Activated CD8-positive, alpha-beta memory T cell treated with anti-CD3 and anti-CD28 coated beads for 36 hours (primary cell): ENCODE results near the gene SARNP. TPM values are rescaled to one million over a fixed set of nuclear protein-coding genes. Genes with fewer than 3 reads are reported as not detected.

Experiments
- CTCF ChIA-PET: fragments of 350-600 bp; sonication (Branson Sonifier 250); formaldehyde crosslinking; loops from one replicate; lab custom pipeline; 2021; ENCODE audit warnings: antibody characterized with exemption; lab: Charles Lee
- POLR2A ChIA-PET: fragments of 350-600 bp; sonication (Branson Sonifier 250); formaldehyde crosslinking; loops from one replicate; lab custom pipeline; 2021; ENCODE audit warnings: antibody characterized with exemption; lab: Charles Lee
- total RNA-seq, 2 experiments: library from RNA; stranded (reverse); gene quantifications; one replicate each; pipeline ENCODE4 v1.2.3, GENCODE V29; 2021

SARNP gene
- total RNA-seq, 2 experiments from 2014 or later: 92.5 to 94.3 TPM

- ChIA-PET CTCF (interaction anchor here (0.5 to 2.2 kb wide), 10 partner anchors 8 to 210 kb away, joined by 3 to 9 read pairs (median 4); partner anchors contain the start of gene DGKA), POLR2A (interaction anchor here (0.5 to 2.3 kb wide), 14 partner anchors 8 to 155 kb away, joined by 3 to 36 read pairs (median 6); partner anchors contain the start of genes CD63, DNAJC14, GDF11 and PYM1)
Measured at GRCh38 chr12:55818140-55818728, 710 bp upstream of the SARNP start.

GRCh38 chr12:55816881-55817344 lies 611 bp downstream of the SARNP start:
- ChIA-PET CTCF (interaction anchor here (0.5 to 2.2 kb wide), 7 partner anchors 10 to 123 kb away, joined by 3 to 9 read pairs (median 4); partner anchors contain the start of gene DGKA), POLR2A (interaction anchor here (0.5 to 2.3 kb wide), 7 partner anchors 12 to 373 kb away, joined by 3 to 36 read pairs (median 7); partner anchors contain the start of genes BLOC1S1, CD63, DNAJC14 and PYM1)

- CTCF ChIA-PET: interaction anchor here (1.7 kb wide), 1 partner anchor 72 kb away, joined by 4 read pairs; no protein-coding TSS in a partner anchor
- POLR2A ChIA-PET: no interaction called here
Measured at GRCh38 chr12:55815473-55815872, 2.1 kb downstream of the SARNP start.

- ChIA-PET POLR2A (no interaction called here), CTCF (interaction anchor here (0.5 to 1.6 kb wide), 2 partner anchors 33 to 126 kb away, joined by 4 read pairs; no protein-coding TSS in a partner anchor)
Measured at GRCh38 chr12:55814257-55814656, 3.3 kb downstream of the SARNP start.

GRCh38 chr12:55812088-55812487 lies 5.4 kb downstream of the SARNP start:
- ChIA-PET POLR2A (interaction anchor here (0.5 kb wide), 1 partner anchor 525 kb away, joined by 8 read pairs; no protein-coding TSS in a partner anchor), CTCF (interaction anchor here (0.9 kb wide), 1 partner anchor 8 kb away, joined by 5 read pairs; no protein-coding TSS in a partner anchor)

- POLR2A ChIA-PET: interaction anchor here (0.6 kb wide), 1 partner anchor 140 kb away, joined by 4 read pairs; no protein-coding TSS in a partner anchor
- CTCF ChIA-PET: interaction anchor here (1.1 kb wide), 1 partner anchor 130 kb away, joined by 3 read pairs; no protein-coding TSS in a partner anchor
Measured at GRCh38 chr12:55809274-55809673, 8.2 kb downstream of the SARNP start.

GRCh38 chr12:55806982-55807381 lies 10.5 kb downstream of the SARNP start:
- ChIA-PET POLR2A (no interaction called here), CTCF (no interaction called here)

- CTCF ChIA-PET: interaction anchor here (0.6 to 2.5 kb wide), 4 partner anchors 9 to 66 kb away, joined by 3 to 10 read pairs (median 4); no protein-coding TSS in a partner anchor
- POLR2A ChIA-PET: no interaction called here
Measured at GRCh38 chr12:55797550-55797949, 20.0 kb downstream of the SARNP start.

- CTCF ChIA-PET: interaction anchor here (0.6 to 2.5 kb wide), 5 partner anchors 8 to 143 kb away, joined by 3 to 10 read pairs (median 5); no protein-coding TSS in a partner anchor
- POLR2A ChIA-PET: no interaction called here
Measured at GRCh38 chr12:55797068-55797467, 20.5 kb downstream of the SARNP start.

- ChIA-PET CTCF (interaction anchor here (0.6 to 2.5 kb wide), 4 partner anchors 17 to 726 kb away, joined by 3 to 10 read pairs (median 4); partner anchors contain the start of gene RBMS2), POLR2A (interaction anchor here (0.7 to 1.5 kb wide), 2 partner anchors 66 to 79 kb away, joined by 3 read pairs; no protein-coding TSS in a partner anchor)
Measured at GRCh38 chr12:55795950-55796349, 21.6 kb downstream of the SARNP start.

GRCh38 chr12:55789893-55790292 lies 27.6 kb downstream of the SARNP start:
- ChIA-PET CTCF (no interaction called here), POLR2A (interaction anchor here (0.6 to 0.7 kb wide), 2 partner anchors 14 to 170 kb away, joined by 3 to 4 read pairs; no protein-coding TSS in a partner anchor)

- ChIA-PET CTCF (interaction anchor here (0.8 to 1.5 kb wide), 4 partner anchors 8 to 40 kb away, joined by 3 to 4 read pairs (median 3); partner anchors contain the start of genes DNAJC14, ORMDL2 and SARNP), POLR2A (interaction anchor here (0.6 kb wide), 1 partner anchor 15 kb away, joined by 3 read pairs; no protein-coding TSS in a partner anchor)
Measured at GRCh38 chr12:55789171-55789570, 28.4 kb downstream of the SARNP start.

- ChIA-PET CTCF (interaction anchor here (0.8 to 1.5 kb wide), 4 partner anchors 9 to 41 kb away, joined by 3 to 4 read pairs (median 3); partner anchors contain the start of genes DNAJC14, ORMDL2 and SARNP), POLR2A (no interaction called here)
Measured at GRCh38 chr12:55788546-55788945, 29.0 kb downstream of the SARNP start.

- CTCF ChIA-PET: interaction anchor here (0.6 to 0.8 kb wide), 3 partner anchors 23 to 51 kb away, joined by 3 to 5 read pairs (median 4); no protein-coding TSS in a partner anchor
- POLR2A ChIA-PET: interaction anchor here (0.6 to 0.7 kb wide), 2 partner anchors 66 to 381 kb away, joined by 4 to 5 read pairs; no protein-coding TSS in a partner anchor
Measured at GRCh38 chr12:55780685-55781084, 36.8 kb downstream of the SARNP start.

GRCh38 chr12:55777856-55778255 lies 39.7 kb downstream of the SARNP start:
- CTCF ChIA-PET: interaction anchor here (1.5 kb wide), 1 partner anchor 17 kb away, joined by 3 read pairs; no protein-coding TSS in a partner anchor
- POLR2A ChIA-PET: interaction anchor here (0.6 kb wide), 1 partner anchor 169 kb away, joined by 7 read pairs; no protein-coding TSS in a partner anchor

- POLR2A ChIA-PET: interaction anchor here (0.6 kb wide), 1 partner anchor 255 kb away, joined by 4 read pairs; no protein-coding TSS in a partner anchor
- CTCF ChIA-PET: interaction anchor here (1.4 kb wide), 1 partner anchor 12 kb away, joined by 3 read pairs; no protein-coding TSS in a partner anchor
Measured at GRCh38 chr12:55771736-55772135, 45.8 kb downstream of the SARNP start.

GRCh38 chr12:55767156-55767555 lies 50.4 kb downstream of the SARNP start:
- CTCF ChIA-PET: no interaction called here
- POLR2A ChIA-PET: no interaction called here

- ChIA-PET CTCF (interaction anchor here (0.5 kb wide), 1 partner anchor 197 kb away, joined by 3 read pairs; no protein-coding TSS in a partner anchor), POLR2A (no interaction called here)
Measured at GRCh38 chr12:55765736-55766290, 51.7 kb downstream of the SARNP start.
